HG03378 (cell line): Measurements from ENCODE around the gene CRY2.
"Not testable (repeated sequence)": the region's sequence is repeated elsewhere in the genome, so short reads cannot be mapped to it uniquely, and the experiment has no call there.

ENCODE experiments used
- ATAC-seq: cut with Tn5 transposase; IDR thresholded peaks from one replicate; pipeline ENCODE4 v1.9.1; 2021; ENCODE audit warnings: mild to moderate bottlenecking, moderate library complexity; ENCODE audit not compliant: unreplicated experiment

The CRY2 gene

DNA sequence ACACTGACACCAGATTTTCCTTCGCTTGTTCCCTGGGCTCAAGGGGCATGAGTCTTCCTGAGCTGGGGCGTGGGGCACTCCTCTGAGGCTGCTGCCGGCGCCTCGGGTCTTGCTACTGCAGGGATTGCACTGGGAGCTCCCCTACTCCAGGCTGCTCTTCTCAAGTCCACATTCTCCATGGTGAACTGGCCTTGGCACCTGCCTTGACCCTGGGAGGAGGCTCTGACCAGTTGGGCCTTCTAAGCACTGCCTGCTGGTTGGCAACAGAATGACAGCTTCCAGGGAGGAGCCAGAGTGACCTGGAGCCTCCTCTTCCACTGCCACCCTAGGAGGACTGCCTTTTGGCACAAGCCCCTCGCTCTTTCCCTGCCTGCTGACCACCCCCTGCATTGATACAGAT, 50.3 kb downstream of the CRY2 start:
- ATAC-seq = no peak

DNA sequence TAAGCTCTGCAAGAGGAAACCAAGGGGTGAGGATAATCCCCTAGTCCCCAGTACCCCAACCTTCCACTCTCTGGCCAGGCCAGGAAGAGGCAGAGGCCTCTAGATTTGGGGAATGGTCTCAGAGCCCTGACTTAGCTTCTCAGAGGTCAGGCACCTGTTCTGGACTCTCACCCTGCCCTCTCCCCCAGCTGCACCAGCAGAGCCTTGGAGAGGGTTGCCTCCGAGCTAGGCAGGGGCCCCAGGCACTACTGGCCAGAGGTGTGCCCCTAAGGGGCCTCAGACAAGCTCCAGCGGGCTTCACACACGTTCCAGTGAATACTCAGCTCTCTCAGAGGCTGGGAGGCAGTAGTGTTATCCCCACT, 51.8 kb downstream of the CRY2 start:
- no peak for ATAC-seq

DNA sequence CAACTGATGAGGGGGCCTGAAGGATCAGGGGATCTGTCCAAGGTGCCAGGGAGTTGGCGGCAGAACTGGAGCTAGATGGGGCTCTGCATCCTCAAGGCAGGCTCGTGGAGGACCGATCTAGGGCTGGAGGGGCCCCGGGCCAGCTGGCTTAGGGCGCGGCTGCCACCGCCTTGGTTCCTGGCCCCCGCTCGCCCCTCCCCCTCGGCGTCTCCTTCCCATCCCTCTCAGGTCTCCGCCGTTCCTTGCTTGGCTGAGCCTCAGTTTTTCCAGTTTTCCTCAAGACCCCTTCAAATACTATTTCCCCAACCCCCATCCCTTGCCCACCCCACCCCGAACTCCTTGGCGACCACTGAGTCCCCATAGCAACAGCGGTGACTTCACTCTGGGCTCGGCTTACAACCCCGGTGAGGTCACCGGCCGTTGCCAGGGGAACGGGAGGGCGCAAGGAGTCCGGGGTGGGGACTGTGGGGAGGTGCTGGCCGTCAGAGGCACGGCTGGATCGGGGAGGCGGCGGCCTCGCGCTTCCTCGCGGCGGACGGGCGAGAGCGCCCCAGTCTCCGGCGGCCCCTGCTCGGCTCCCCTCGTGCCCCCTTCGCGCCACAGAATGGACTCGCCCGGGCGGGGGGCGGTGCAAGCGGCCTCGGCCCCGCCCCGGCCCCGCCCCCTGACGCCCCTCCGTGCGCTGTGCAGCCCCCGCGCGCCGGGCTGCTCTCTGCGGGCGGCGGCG, 52.3 kb downstream of the CRY2 start:
- no peak for ATAC-seq

DNA sequence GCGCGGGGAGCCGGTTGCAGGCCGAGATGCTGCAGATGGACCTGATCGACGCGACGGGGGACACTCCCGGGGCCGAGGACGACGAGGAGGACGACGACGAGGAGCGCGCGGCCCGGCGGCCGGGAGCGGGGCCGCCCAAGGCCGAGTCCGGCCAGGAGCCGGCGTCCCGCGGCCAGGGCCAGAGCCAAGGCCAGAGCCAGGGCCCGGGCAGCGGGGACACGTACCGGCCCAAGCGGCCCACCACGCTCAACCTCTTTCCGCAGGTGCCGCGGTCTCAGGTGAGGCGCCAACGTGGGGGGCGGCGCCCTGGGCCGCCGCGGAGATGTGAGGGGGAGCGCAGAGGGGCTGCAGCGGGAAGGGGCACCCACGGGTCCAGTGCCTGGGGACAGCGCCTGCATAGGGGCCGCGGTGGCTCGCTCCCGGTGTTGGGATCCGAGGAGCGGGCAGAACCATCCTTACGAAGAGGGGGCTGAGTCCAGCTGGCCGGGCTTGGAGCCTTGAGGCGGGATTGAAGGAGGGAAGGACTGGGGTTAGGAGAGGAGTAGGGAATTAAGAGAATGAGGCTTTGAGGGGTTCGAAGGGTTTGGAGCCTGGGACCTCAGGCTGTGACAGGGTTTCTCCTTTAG, 53.0 kb downstream of the CRY2 start:
- not testable (repeated sequence) for ATAC-seq

DNA sequence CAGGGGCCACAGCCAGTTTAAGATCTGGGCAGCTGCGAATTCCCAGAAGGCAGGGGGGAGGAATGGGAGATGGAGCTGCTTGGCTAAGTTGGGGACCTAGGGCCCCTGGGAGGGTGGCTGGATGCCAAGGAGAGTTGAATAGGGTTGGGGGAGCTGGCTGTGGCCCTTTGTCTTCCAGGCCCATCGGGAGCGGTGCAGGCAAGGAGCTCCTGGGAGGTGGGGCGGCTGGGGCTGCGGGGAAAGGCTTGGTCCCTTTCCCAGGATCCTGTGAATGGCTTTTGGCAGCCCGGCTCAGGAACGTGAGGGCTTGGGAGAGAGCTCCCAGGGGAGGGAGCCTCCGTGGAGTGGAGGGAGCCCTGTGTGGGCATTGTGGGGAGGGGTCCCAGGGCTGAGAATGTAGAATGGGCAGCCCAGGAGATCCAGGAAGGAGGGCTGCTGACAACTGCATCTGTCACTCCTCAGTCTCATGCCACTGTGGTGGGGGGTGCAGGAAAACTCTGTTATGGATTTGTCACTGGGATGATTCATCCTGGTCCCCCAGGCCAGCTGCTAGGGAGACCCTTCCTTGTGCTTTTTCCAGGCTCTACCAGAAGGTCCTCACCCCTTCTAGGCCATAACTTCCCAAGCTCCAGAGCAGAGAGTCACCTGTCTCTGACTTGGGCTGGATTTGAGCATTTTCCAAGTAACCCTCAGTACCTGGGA, 53.8 kb downstream of the CRY2 start:
- ATAC-seq = no peak

DNA sequence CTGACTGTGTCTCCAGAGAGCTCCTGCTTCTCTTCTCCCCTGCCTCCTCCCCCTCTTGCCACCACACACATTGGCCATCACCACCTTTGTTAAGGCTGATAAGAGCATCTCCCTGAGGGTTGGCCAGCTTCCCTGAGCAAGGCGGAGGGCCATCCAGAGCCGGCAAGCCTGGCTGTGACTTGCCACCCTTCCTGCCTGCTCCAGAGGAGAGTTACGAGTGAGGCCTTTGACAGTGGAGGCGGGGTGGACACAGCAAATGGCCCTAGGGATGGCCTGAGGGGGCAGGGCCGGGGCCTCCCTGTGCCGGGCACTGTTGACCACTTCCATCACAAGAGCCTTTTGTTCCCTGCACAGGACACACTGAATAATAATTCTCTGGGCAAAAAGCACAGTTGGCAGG, 54.4 kb downstream of the CRY2 start:
- no peak for ATAC-seq

DNA sequence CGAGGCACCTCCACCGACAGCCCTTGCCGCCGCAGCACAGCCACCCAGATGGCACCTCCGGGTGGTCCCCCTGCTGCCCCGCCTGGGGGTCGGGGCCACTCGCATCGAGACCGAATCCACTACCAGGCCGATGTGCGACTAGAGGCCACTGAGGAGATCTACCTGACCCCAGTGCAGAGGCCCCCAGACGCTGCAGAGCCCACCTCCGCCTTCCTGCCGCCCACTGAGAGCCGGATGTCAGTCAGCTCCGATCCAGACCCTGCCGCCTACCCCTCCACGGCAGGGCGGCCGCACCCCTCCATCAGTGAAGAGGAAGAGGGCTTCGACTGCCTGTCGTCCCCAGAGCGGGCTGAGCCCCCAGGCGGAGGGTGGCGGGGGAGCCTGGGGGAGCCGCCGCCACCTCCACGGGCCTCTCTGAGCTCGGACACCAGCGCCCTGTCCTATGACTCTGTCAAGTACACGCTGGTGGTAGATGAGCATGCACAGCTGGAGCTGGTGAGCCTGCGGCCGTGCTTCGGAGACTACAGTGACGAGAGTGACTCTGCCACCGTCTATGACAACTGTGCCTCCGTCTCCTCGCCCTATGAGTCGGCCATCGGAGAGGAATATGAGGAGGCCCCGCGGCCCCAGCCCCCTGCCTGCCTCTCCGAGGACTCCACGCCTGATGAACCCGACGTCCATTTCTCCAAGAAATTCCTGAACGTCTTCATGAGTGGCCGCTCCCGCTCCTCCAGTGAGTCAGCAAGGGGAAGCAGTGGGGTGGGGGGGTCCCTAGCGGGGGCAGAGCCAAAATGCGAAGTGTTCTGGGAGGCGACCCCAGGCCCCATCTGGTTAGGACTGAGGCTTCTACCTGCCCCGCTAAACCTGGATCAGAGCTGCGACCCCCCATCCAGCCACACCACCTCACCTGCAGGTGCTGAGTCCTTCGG, 55.4 kb downstream of the CRY2 start:
- no peak for ATAC-seq

DNA sequence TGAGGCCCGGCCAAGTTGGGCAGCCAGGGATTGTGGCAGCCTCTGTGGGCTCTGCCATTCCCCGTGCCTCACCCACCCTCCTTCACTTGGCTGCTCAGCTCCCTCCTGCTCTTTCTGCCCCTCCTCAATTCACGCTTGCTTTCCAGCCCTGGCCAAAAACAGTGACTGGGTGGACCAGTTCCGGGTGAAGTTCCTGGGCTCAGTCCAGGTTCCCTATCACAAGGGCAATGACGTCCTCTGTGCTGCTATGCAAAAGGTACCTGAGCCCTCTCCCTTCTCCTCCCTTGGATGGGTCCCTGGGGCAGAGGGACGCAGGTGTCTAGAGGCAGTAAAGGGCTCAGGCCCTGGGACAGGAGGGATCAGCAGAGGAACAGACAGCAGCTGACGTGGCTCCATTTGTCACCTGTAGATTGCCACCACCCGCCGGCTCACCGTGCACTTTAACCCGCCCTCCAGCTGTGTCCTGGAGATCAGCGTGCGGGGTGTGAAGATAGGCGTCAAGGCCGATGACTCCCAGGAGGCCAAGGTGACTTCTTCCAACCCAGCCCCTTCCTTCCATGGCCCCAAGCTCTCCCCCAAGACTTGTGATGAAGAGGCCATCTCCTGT, 57.1 kb downstream of the CRY2 start:
- no peak for ATAC-seq

DNA sequence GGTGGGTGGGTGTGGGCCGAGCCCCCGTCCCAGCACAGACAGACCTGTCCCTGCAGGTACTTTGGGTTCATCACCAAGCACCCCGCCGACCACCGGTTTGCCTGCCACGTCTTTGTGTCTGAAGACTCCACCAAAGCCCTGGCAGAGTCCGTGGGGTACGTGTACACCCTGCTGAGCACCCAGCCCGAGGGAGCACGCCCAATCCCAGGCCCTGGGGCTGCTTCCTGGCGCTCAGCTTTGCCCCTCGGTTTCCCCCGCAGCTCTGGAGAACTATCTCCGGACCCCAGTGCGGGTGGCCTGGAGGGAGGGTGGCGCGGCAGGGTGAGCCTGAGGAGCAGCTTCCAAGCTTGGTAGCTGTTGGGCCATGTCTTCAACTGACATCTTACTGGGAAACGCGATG, 57.8 kb downstream of the CRY2 start:
- no peak for ATAC-seq

DNA sequence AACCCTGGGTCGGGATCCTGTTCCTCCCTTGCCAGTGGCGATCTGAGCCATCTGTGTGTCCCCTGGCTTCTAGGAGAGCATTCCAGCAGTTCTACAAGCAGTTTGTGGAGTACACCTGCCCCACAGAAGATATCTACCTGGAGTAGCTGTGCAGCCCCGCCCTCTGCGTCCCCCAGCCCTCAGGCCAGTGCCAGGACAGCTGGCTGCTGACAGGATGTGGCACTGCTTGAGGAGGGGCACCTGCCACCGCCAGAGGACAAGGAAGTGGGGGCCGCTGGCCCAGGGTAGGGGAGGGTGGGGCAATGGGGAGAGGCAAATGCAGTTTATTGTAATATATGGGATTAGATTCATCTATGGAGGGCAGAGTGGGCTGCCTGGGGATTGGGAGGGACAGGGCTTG, 58.3 kb downstream of the CRY2 start:
- ATAC-seq = not testable (repeated sequence)

DNA sequence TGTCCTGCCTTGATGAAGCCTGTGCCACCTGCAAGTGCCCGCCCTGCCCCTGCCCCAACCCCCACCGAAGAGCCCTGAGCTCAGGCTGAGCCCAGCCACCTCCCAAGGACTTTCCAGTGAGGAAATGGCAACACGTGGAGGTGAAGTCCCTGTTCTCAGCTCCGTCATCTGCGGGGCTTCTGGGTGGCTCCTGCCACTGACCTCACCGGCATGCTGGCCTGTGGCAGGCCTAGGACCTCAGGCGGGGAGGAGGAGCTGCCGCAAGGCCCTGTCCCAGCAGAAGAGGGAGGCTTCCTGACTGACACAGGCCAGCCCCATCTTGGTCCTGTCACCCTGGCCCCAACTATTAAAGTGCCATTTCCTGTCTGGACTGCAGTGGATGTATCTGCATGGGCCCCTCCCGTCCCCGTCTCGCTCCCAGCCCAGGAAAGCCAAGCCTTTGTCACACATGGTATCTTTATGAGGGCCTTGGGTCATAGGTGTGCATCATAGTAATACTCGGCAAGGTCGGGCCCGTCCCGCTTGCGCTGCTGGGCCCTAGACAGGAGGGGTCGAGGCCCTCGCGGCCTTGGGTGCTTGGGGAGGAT, 58.9 kb downstream of the CRY2 start:
- ATAC-seq = no peak

DNA sequence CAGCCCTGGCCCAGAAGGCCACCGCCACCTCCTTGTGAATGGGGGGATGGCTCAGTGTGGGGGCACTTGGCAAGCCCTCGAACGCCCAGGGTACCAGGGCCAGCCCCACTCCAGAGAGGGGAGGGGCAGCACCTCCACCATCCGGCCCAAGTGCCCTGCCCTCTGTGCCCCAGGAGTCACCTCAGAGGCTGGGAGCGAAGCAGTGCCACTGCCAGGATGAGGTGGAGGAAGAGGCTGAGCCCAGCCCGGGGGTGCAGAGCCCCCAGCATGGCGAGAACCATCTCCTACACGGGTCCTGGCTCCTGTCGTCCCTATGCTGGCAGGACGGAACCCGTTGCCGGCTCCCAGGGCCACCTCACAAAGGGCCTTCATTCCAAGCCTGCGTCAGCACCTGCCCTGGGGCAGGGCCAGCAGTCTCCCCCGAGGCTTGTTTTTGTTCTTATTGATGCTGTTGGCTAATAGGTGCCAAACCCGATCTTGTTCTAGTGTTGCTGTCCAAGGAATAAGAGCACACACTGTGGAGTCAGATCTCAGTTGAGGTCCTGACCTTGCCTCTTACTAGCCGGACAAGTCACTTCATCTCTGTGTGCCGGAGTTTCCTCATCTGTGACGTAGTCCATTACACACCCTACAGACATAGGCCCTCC, 59.8 kb downstream of the CRY2 start, which contains the start of gene FREY1:
TSS of gene FREY1 (minus strand) at position 307 of the 647 bp plus-strand sequence. CDS start at position 281, 26 bp downstream.
- ATAC-seq = no peak

DNA sequence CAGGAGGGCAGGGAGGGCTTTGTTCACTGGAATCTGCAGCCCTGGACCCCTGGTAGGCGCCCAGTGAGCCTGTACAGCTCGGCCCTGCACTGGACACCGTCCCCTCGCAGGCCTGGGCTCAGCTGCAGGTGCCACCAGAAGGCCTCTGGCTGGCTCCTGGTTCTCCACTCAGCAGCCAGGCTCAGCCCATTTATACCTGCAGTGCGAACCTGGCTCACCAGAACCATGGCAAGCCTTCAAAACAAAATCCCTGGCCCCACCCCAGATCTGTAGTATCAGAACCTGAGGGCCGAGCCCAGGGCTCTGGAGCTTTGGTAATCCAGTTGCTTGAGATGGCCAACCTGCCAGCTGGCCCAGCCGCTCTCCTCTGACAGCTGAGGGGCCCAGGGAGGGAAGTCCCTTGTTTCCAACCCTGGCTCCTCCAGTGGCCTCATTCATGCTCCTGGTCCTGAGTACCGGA, 60.7 kb downstream of the CRY2 start:
- no peak for ATAC-seq

DNA sequence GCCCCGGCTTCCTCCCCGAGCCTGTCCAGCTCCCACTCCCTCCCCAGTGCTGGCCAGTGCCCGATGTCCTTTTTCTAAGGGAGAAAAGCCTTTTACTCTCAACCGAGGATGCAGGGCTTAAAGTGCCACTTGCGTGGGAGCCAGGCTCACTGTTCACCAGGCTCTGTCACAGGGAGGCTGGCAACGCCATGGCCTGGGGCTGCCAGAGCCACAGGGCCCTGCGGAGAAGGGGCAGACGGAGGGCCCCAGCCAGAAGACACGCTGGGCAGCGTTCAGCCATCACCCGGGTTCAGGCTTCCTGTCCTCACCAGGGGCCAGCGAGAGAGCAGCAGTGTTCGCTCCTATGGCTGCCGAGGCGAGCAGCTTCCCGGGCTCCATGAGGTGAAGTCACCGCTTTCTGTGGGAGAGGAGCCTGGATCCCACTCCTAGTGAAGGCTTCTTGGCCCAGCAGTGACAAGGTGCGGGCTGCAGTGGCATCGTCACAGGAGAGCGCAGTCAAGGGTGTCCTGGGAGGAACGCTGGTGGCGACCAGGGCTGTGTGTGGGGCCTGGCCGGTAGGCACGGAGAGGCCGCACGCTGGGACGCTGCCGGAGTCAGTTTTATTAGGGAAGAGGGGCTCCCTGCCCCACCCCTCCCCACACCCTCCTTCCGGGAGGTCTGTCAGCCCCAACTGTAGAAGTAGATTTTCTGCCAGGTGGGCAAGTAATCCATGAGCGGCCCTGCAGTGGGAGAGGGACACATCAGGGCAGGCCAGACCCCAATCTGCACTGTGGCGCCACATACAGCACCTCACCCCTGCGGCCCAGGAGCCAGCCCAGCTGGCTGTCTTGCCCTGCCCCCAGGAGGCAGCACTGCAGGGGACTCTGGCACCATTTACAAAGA, 62.6 kb downstream of the CRY2 start:
- ATAC-seq = no peak

DNA sequence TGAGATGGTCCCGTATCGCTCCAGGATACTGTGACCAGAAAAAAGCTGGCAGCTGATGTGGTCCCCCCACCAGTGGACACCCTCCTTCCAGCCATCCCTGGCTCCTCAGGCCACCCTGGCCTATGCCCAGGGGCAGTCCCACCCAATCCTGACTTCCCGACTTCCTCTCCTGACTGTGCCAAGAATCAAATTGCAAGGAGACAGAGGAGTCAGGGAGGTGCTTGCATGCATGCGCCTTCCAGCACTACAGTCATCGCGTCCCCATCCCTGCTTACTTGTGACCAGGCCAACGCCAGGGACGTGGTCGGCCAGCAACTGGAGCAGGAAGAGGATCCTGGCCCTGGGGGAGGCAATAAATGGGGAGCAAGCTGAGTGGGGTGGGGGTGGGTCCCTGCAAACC, 63.3 kb downstream of the CRY2 start:
- ATAC-seq = no peak

DNA sequence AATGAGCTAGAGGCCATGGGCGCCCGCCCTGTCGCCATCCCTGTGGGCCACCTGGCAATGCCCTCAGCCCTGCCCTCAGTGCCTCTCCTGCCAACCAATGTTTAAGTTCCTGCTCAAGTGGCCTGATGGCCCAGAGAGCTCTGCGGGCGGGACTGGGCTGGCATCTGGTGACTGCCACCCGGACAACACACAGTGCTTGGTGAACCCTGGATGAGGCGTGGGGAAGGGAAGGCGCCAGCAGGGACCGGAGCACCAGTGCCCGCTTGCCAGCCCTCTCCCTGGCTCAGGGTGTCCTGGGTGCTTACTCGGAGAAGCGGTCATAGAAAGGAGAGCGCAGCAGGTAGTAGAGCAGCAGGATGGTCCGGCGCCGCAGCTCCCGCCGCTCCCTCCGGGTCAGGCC, 66.2 kb downstream of the CRY2 start:
- ATAC-seq = no peak

DNA sequence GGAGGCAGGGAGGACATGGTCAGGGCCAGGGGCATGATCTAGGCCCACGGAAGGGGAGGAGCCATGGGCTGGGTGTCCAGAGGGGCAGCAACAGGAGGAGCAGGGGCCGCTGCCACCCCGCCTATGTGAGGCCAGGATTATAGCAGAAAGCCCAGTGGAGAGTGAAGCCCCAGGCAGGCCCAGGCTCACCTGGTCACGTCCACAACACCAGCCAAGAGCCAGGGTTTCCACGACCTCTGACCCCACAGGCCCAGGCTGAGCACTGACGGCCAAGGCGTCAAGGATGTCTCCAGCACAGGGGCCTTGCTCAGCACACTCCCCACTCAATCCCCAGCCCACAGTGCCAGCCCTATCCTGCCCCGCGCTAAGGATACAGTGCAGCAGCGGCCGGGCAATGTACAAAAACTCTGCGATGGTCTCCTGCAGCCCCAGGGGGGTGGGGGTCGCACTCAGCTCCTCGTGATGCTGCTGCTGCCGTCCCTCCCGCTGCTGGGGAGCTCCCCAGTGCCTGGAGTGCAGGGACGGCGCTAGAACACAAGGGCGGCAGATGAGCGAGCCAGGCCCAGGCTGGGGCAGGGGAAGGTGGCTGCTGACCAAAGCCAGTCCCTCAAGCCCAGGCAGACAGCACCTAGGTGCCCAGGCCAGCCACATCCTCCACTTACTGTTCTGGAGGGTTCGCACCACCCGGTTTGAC, 66.8 kb downstream of the CRY2 start:
- ATAC-seq = no peak

DNA sequence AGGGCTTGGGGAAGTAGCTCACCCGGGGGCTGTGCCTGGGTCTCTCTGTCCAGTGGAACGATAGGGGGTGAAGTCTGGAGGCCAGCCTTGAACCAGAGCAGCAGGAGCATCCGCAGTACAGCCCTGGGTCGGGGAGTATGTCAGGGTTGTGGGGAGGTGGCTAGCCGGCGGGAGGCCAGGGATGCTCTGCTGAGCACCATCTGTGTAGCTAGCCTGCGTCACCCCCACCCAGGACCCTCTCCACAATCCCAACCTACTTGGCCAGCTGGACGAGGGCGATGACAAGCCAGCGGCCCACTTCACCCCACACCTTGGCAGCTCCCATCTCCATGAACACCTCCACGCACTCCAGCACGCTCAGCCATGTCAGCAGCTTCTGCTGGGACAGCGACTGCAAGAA, 68.2 kb downstream of the CRY2 start:
- ATAC-seq = no peak
